ENCODE data around the gene COX17.

COX17 gene

DNA sequence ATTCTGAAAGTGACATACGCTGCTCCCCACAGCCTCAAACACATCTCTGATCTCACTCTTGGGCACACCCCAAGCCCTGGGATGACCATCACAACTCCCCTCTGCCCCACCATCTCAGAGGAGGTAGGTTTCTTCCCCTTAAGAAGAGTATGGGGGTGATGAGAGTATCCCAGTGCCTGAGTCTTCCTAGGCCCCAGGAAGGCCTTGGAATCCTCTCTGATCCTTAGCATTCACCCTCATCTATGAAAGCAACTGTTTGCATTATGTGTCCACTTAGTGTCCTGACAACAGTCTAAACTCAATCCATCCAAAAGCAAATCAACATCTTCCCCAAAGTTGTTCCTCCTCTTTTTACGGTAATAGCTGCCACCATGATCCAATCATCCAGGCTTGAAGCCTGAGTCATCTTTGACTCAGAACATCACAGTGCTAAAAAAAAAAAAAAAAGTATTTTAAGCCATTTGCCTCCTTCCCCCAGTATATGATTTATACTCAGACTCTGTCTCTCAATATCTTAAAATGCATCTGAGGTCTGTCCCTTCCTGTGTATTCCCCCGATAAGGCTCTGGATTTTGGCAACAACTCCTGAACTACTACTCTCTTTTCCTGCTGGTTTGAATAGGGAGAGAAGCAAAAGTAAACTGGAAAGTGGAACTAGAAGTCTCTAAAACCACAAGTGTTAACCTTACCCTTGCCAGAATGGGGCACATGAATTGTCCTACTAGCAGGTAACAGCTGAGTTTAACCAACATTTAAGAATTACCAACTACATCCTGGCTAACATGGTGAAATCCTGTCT lies 39.3 kb downstream of the COX17 start:
- no peaks in the 10 kb centered on the region for H3F3A ChIP-seq (ENCODE audit: insufficient read depth, low read length)
- no peaks in the 10 kb centered on the region for H3K79me2 ChIP-seq (ENCODE audit: insufficient read depth, low read length)
- H3K36me3 ChIP-seq (ENCODE audit: insufficient read depth, low read length), result no peaks in the 10 kb centered on the region
- H3K4me2 ChIP-seq (ENCODE audit: low read length), result no peak overlapping the region
- no peak overlapping the region for H3K4me3 ChIP-seq (ENCODE audit: low read depth, low read length, poor library complexity, severe bottlenecking)
- H3K9me3 ChIP-seq (ENCODE audit: low read length), result no peaks in the 10 kb centered on the region
- no peaks in the 10 kb centered on the region for H3K27me3 ChIP-seq (ENCODE audit: insufficient read depth, low read length)
- no peak overlapping the region for H3K9ac ChIP-seq (ENCODE audit: low read length)
- TF ChIP-seq CTCF (IDR thresholded peaks at IDR 0.05; ENCODE audit: low read length) (no peak), EZH2 (IDR thresholded peaks at IDR 0.05; ENCODE audit: borderline replicate concordance, low read length) (no peak)
- H4K20me1 ChIP-seq (ENCODE audit: insufficient read depth, low read length), result no peaks in the 10 kb centered on the region
- no peak overlapping the region for H3K27ac ChIP-seq (ENCODE audit: low read depth, low read length, poor library complexity, severe bottlenecking)
- H3K9me2 ChIP-seq (ENCODE audit: low read depth, low read length), result no peaks in the 10 kb centered on the region
- no peaks in the 10 kb centered on the region for H3K4me1 ChIP-seq (ENCODE audit: insufficient read depth, low read length, severe bottlenecking)
- H2AFZ ChIP-seq (ENCODE audit: low read length), result no peak overlapping the region

DNA sequence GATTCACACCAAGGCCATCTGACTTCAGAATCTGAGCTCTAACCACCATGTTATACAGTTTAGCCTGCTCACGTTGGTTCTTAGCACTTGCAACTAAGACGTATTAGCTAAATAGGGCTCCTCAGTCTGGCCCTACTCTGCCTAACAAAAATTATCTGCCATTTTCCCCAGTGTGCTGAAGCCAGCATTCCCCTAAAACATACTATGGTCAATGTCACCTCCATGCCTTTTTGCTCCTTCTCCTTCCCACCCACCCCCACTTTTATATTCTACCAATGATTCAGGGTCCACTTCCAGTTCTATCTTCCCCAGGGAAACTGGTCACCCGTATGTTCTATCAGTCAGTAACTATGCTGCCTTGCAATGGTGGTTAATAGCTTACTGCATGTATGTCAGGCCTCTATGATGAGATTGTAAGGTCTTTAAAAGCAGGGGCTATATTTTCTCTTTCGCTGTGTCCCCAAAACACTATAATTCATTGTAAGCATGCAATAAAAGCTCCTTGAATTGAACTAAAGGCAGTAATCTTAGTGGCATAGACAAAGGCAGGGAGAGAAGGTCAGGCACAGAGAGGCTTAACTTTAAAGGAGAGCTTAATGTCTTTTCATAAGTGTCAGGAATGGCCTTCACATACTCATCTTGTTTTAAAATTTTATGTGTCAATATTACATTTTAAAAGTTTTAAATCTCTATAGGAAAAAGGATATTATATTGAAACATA lies 40.2 kb downstream of the COX17 start:
- no peaks in the 10 kb centered on the region for H3K79me2 ChIP-seq (ENCODE audit: insufficient read depth, low read length)
- H3K4me3 ChIP-seq (ENCODE audit: low read depth, low read length, poor library complexity, severe bottlenecking), result no peak overlapping the region
- no peaks in the 10 kb centered on the region for H3F3A ChIP-seq (ENCODE audit: insufficient read depth, low read length)
- no peak overlapping the region for H3K4me2 ChIP-seq (ENCODE audit: low read length)
- H2AFZ ChIP-seq (ENCODE audit: low read length), result no peak overlapping the region
- H3K27ac ChIP-seq (ENCODE audit: low read depth, low read length, poor library complexity, severe bottlenecking), result no peak overlapping the region
- no peaks in the 10 kb centered on the region for H3K9me3 ChIP-seq (ENCODE audit: low read length)
- no peaks in the 10 kb centered on the region for H3K36me3 ChIP-seq (ENCODE audit: insufficient read depth, low read length)
- H3K27me3 ChIP-seq (ENCODE audit: insufficient read depth, low read length), result no peaks in the 10 kb centered on the region
- no peaks in the 10 kb centered on the region for H4K20me1 ChIP-seq (ENCODE audit: insufficient read depth, low read length)
- H3K9me2 ChIP-seq (ENCODE audit: low read depth, low read length), result no peaks in the 10 kb centered on the region
- TF ChIP-seq EZH2 (IDR thresholded peaks at IDR 0.05; ENCODE audit: borderline replicate concordance, low read length) (no peak), CTCF (IDR thresholded peaks at IDR 0.05; ENCODE audit: low read length) (no peak)
- no peak overlapping the region for H3K9ac ChIP-seq (ENCODE audit: low read length)
- H3K4me1 ChIP-seq (ENCODE audit: insufficient read depth, low read length, severe bottlenecking), result no peaks in the 10 kb centered on the region

DNA sequence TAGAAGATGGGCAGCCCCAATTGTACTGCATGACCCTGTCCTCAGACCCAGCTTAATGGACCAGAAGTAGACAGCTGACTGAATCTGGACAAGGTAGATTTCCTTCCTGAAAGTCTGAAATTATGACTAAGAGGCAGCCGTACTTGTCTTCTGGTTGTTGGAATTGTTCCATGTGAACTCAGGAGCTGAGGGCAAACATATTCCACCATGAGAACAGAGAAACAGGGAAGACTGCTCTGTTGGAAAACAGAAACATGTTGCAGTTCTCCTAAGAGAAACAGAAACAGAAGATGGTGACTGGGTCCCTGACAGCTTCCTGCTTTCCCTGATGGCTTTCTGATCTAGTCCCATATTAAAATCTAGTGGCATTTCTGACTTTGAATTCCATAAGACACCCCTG lies 41.0 kb downstream of the COX17 start:
- Histone ChIP-seq H3K27me3 (ENCODE audit: insufficient read depth, low read length) (no peaks in the 10 kb centered on the region), H4K20me1 (ENCODE audit: insufficient read depth, low read length) (no peaks in the 10 kb centered on the region), H3K9ac (ENCODE audit: low read length) (no peak overlapping the region), H3K4me1 (ENCODE audit: insufficient read depth, low read length, severe bottlenecking) (no peaks in the 10 kb centered on the region), H3K9me2 (ENCODE audit: low read depth, low read length) (no peaks in the 10 kb centered on the region), H3F3A (ENCODE audit: insufficient read depth, low read length) (no peaks in the 10 kb centered on the region), H3K79me2 (ENCODE audit: insufficient read depth, low read length) (no peaks in the 10 kb centered on the region), H2AFZ (ENCODE audit: low read length) (no peak overlapping the region), H3K27ac (ENCODE audit: low read depth, low read length, poor library complexity, severe bottlenecking) (no peak overlapping the region), H3K4me3 (ENCODE audit: low read depth, low read length, poor library complexity, severe bottlenecking) (no peak overlapping the region), H3K4me2 (ENCODE audit: low read length) (no peak overlapping the region), H3K36me3 (ENCODE audit: insufficient read depth, low read length) (no peaks in the 10 kb centered on the region), H3K9me3 (ENCODE audit: low read length) (no peaks in the 10 kb centered on the region)
- TF ChIP-seq EZH2 (IDR thresholded peaks at IDR 0.05; ENCODE audit: borderline replicate concordance, low read length) (no peak), CTCF (IDR thresholded peaks at IDR 0.05; ENCODE audit: low read length) (no peak)

Measured in OCI-LY1 (cell line).